Erythroblast (primary cell): ENCODE measurements around the gene LTC4S.

Source experiments
- GATA1 ChIP-seq: IDR thresholded peaks from 2 replicates; pipeline ENCODE4 v1.6.1; 2011; ENCODE audit warnings: low read depth, mild to moderate bottlenecking, control low read depth, low read length, moderate library complexity
- POLR2A ChIP-seq: IDR thresholded peaks from 2 replicates; pipeline ENCODE4 v1.6.1; 2011; ENCODE audit warnings: mild to moderate bottlenecking, low read length

DNA sequence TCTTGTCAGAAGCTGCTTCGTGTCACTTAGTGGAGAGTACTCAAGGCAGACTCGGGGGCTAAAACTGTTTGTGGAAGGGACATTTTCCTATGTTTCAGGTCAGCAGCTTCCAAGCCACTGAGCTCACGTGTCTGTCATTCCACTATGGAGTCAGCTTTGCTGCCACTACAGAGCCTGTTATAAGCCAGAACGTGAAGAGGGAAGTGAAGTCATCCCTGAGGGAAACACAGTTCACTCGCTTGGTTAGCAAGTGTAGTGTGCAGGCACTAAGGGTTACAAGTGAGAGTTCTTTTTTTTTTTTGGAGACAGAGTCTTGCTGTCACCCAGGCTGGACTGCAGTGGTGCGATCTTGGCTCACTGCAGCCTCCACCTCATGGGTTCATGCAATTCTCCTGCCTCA is 24.5 kb upstream of the LTC4S start:
- TF ChIP-seq POLR2A (no peak), GATA1 (no peak)
